ENCODE data around the gene NFAM1. TPM values are rescaled to one million over a fixed set of nuclear protein-coding genes. Genes with fewer than 3 reads are reported as not detected.

Gene NFAM1
- total and polyA plus RNA-seq, 2 experiments from 2014 or later: 0.11 to 0.49 TPM

GRCh38 chr22:42340150-42340549, 92.1 kb downstream of the NFAM1 start:
- peaks cover 33% of the 10 kb centered on the region for H3K27me3 Mint-ChIP-seq (ENCODE audit: insufficient read depth, low read depth, poor library complexity)
- DNase-seq (ENCODE audit: low spot score) (no peak), ATAC-seq (no peak)
- peaks cover 15% of the 10 kb centered on the region for H3K27me3 ChIP-seq (ENCODE audit: insufficient read depth)
- peaks cover 4% of the 10 kb centered on the region; the same call in 1 of the 2 replicates for H4K20me1 ChIP-seq (replicated peaks; ENCODE audit: insufficient read depth)
- no peak overlapping the region for H3K27ac Mint-ChIP-seq
- H3K36me3 Mint-ChIP-seq (ENCODE audit: low read depth): no peaks in the 10 kb centered on the region
- H3K4me3 ChIP-seq: no peak overlapping the region
- H3K27ac ChIP-seq (ENCODE audit: low read depth): no peak overlapping the region
- H2AFZ ChIP-seq: no peak overlapping the region
- 0 out of 2 replicates have a peak, but pooled peaks cover 5% of the 10 kb centered on the region for H3F3A ChIP-seq (replicated peaks; ENCODE audit: low read depth)
- no peaks in the 10 kb centered on the region for H3K9me2 ChIP-seq (ENCODE audit: insufficient read depth)
- H3K79me2 ChIP-seq (replicated peaks; ENCODE audit: insufficient read depth): peaks cover 3% of the 10 kb centered on the region
- H3K9me3 Mint-ChIP-seq: no peaks in the 10 kb centered on the region
- H3K4me1 ChIP-seq (ENCODE audit: insufficient read depth): peaks cover 12% of the 10 kb centered on the region
- no peaks in the 10 kb centered on the region for H3K36me3 ChIP-seq (ENCODE audit: insufficient read depth)
- peak overlapping the region; percentile 46 for H3K4me3 Mint-ChIP-seq
- H3K4me1 Mint-ChIP-seq: peaks cover 35% of the 10 kb centered on the region
- TF ChIP-seq EZH2phosphoT487 (IDR thresholded peaks at IDR 0.05; ENCODE audit: unreplicated experiment) (no peak), EZH2 (IDR thresholded peaks at IDR 0.05; ENCODE audit: low read depth, unreplicated experiment) (no peak), ETS1 (IDR thresholded peaks at IDR 0.05) (no peak), JUNB (IDR thresholded peaks at IDR 0.05; ENCODE audit: unreplicated experiment) (no peak), ZNF114 (CRISPR knock-in tag; IDR thresholded peaks at IDR 0.05) (no peak), ZNF331 (CRISPR knock-in tag; IDR thresholded peaks at IDR 0.05; ENCODE audit: low read depth) (no peak), ZNF462 (CRISPR knock-in tag; IDR thresholded peaks at IDR 0.05) (no peak), NANOG (IDR thresholded peaks at IDR 0.05; ENCODE audit: borderline replicate concordance) (no peak), POLR2AphosphoS5 (IDR thresholded peaks at IDR 0.05; ENCODE audit: low read depth) (no peak), CREB1 (CRISPR knock-in tag; IDR thresholded peaks at IDR 0.05; ENCODE audit: low read depth) (no peak), REST (IDR thresholded peaks at IDR 0.05; ENCODE audit: unreplicated experiment) (no peak), STAT1 (IDR thresholded peaks at IDR 0.05; ENCODE audit: unreplicated experiment) (no peak), CTCF (conservative IDR thresholded peaks at IDR 0.05; ENCODE audit: low read depth in 2 of 2) (no peak)
- 0 out of 2 replicates have a peak overlapping the region, but pooled peaks have one; percentile 84 for H3K4me2 ChIP-seq

All from GM23338 (cell line).